EL (cell line): ENCODE results near the gene CDK5RAP3.
A peak's percentile ranks its signal among the peaks of the same experiment; 100 is the strongest.
"Not testable (repeated sequence)": the region's sequence is repeated elsewhere in the genome, so short reads cannot be mapped to it uniquely, and the experiment has no call there.

ENCODE experiments used
- DNase-seq: peaks from one replicate; pipeline ENCODE4 v3.0.0-alpha.2; 2016

The CDK5RAP3 gene

GRCh38 chr17:47970725-47971499, at the start of gene CDK5RAP3:
Gene CDK5RAP3, plus strand, starts transcription at chr17:47971113. Its CDS starts 34 bp downstream, at chr17:47971147.
- DNase-seq, result peak; percentile 100

- no peak for DNase-seq
These were observed 45.9 kb upstream of the CDK5RAP3 start for GRCh38 chr17:47924785-47925677.

GRCh38 chr17:47925678-47925988, 45.3 kb upstream of the CDK5RAP3 start:
- DNase-seq, result no peak

GRCh38 chr17:47927821-47928400, 43.0 kb upstream of the CDK5RAP3 start:
- no peak for DNase-seq

- no peak for DNase-seq
These were observed 42.5 kb upstream of the CDK5RAP3 start for GRCh38 chr17:47928415-47928814.

GRCh38 chr17:47929218-47930000, 41.5 kb upstream of the CDK5RAP3 start:
- no peak for DNase-seq

GRCh38 chr17:47931848-47932247, 39.1 kb upstream of the CDK5RAP3 start:
- DNase-seq, result no peak

- DNase-seq, result peak; percentile 59
These were observed 36.1 kb upstream of the CDK5RAP3 start for GRCh38 chr17:47934856-47935255.

- not testable (repeated sequence) for DNase-seq
These were observed 35.4 kb upstream of the CDK5RAP3 start for GRCh38 chr17:47935468-47935867.

- DNase-seq, result peak; percentile 94
These were observed 35.0 kb upstream of the CDK5RAP3 start for GRCh38 chr17:47935961-47936360.

GRCh38 chr17:47937941-47938340, 33.0 kb upstream of the CDK5RAP3 start:
- no peak for DNase-seq

- peak; percentile 99 for DNase-seq
These were observed 29.4 kb upstream of the CDK5RAP3 start, which contains the start of gene PNPO for GRCh38 chr17:47941246-47942095. Gene PNPO, plus strand, starts transcription at chr17:47941571. Its CDS starts 105 bp downstream, at chr17:47941676.

- DNase-seq, result no peak
These were observed 28.8 kb upstream of the CDK5RAP3 start for GRCh38 chr17:47942096-47942510.

- no peak for DNase-seq
These were observed 28.3 kb upstream of the CDK5RAP3 start for GRCh38 chr17:47942568-47942967.

- DNase-seq, result no peak
These were observed 25.8 kb upstream of the CDK5RAP3 start for GRCh38 chr17:47945080-47945479.

GRCh38 chr17:47945529-47946508, 25.1 kb upstream of the CDK5RAP3 start:
- DNase-seq, result no peak

GRCh38 chr17:47946516-47946915, 24.4 kb upstream of the CDK5RAP3 start:
- no peak for DNase-seq

- DNase-seq, result peak; percentile 81
These were observed 23.9 kb upstream of the CDK5RAP3 start for GRCh38 chr17:47946929-47947397.

GRCh38 chr17:47948706-47949196, 22.2 kb upstream of the CDK5RAP3 start:
- DNase-seq, result no peak

- DNase-seq, result peak; percentile 82
These were observed 21.6 kb upstream of the CDK5RAP3 start for GRCh38 chr17:47949197-47949759.
